K562 (cell line): Measurements from ENCODE around the gene TMED4. TPM values are rescaled to one million over a fixed set of nuclear protein-coding genes. Genes with fewer than 3 reads are reported as not detected.

ENCODE experiments used
- COPS2 ChIP-seq: fragments of 450-650 bp; conservative IDR thresholded peaks from 2 replicates; pipeline ENCODE4 v1.6.1; 2016; ENCODE audit warnings: mild to moderate bottlenecking, moderate library complexity
- CXXC5 ChIP-seq: fragments of 250-450 bp; sonication (Bioruptor Pico); IDR thresholded peaks from 2 replicates; pipeline ENCODE4 v1.8.0; 2022; ENCODE audit warnings: inconsistent platforms, mild to moderate bottlenecking, moderate library complexity
- ESRRB ChIP-seq: fragments of 250-450 bp; sonication (Bioruptor Pico); IDR thresholded peaks from 2 replicates; pipeline ENCODE4 v1.5.0; 2020; ENCODE audit warnings: mild to moderate bottlenecking, moderate library complexity, borderline replicate concordance
- HNRNPK ChIP-seq: fragments of 200-400 bp; formaldehyde crosslinking; IDR thresholded peaks from one replicate; pipeline ENCODE4 v1.6.1; 2018; ENCODE audit warnings: mild to moderate bottlenecking, low read depth, low read length; ENCODE audit not compliant: poor library complexity, severe bottlenecking
- KDM5B ChIP-seq: fragments of 200-600 bp; sonication (generic); IDR thresholded peaks from 2 replicates; pipeline ENCODE4 v1.6.1; 2012; ENCODE audit warnings: low read depth, mild to moderate bottlenecking, moderate library complexity, low read length, control low read depth, inconsistent platforms; ENCODE audit not compliant: insufficient replicate concordance
- KHSRP ChIP-seq: fragments of 450-650 bp; IDR thresholded peaks from 2 replicates; pipeline ENCODE4 v1.6.1; 2017
- KLF16 ChIP-seq: IDR thresholded peaks from 2 replicates; pipeline ENCODE4 v1.6.1; 2016; ENCODE audit warnings: antibody characterized with exemption
- MTA3 ChIP-seq: fragments of 450-650 bp; formaldehyde crosslinking; IDR thresholded peaks from 2 replicates; pipeline ENCODE4 v1.6.1; 2017; ENCODE audit warnings: mild to moderate bottlenecking, borderline replicate concordance
- NBN ChIP-seq: fragments of 450-650 bp; IDR thresholded peaks from 2 replicates; pipeline ENCODE4 v1.6.1; 2016; ENCODE audit warnings: low read depth, mild to moderate bottlenecking
- NFYB ChIP-seq: IDR thresholded peaks from 2 replicates; pipeline ENCODE4 v1.6.1; 2011; ENCODE audit warnings: mild to moderate bottlenecking, moderate library complexity; ENCODE audit not compliant: insufficient read length; ENCODE audit errors: extremely low read depth
- SMARCB1 ChIP-seq: IDR thresholded peaks from 2 replicates; pipeline ENCODE4 v1.6.1; 2011; ENCODE audit warnings: improper control_type of control experiment, low read depth; ENCODE audit not compliant: insufficient read length
- ZBTB1 ChIP-seq: sonication (generic); formaldehyde crosslinking; IDR thresholded peaks from 2 replicates; pipeline ENCODE4 v1.8.1; 2023; ENCODE audit warnings: missing genetic modification reagents, low read depth, mild to moderate bottlenecking, borderline replicate concordance
- ZBTB7A ChIP-seq: IDR thresholded peaks from 2 replicates; pipeline ENCODE4 v1.6.1; 2011; ENCODE audit warnings: low read depth, mild to moderate bottlenecking, low read length, moderate library complexity, borderline replicate concordance; ENCODE audit not compliant: control insufficient read depth
- ZNF197 ChIP-seq: fragments of 200-800 bp; sonication (Bioruptor generic); IDR thresholded peaks from 2 replicates; pipeline ENCODE4 v1.6.1; 2016; ENCODE audit warnings: low read depth, missing genetic modification characterization, missing compliant biosample characterization
- ZSCAN29 ChIP-seq: fragments of 450-650 bp; IDR thresholded peaks from 2 replicates; pipeline ENCODE4 v1.6.1; 2017
- polyA plus RNA-seq, 8 experiments: library from polyadenylated mRNA; depleted of rRNA in 4 of 8; stranded (reverse) in 5 of 8; unstranded in 3 of 8; fragments of >200 nt; fragmentation: Nextera tagmentation in 2 of 8; fragmentation: Illumina TruSeq in 1 of 8; extraction: Ambion mirVana in 2 of 8; extraction: Trizol in 1 of 8; gene quantifications; 2 replicates each; pipeline versions ENCODE4 v1.2.1 to v1.2.3, GENCODE V29; 2011 to 2014; ENCODE audit warnings: inconsistent platforms in 1 of 8, missing spikeins in 1 of 8
- total RNA-seq, 7 experiments: library from RNA; depleted of rRNA in 6 of 7; stranded (reverse); fragments of >200 nt in 6 of 7; fragmentation: Illumina TruSeq in 2 of 7; extraction: Trizol in 2 of 7; gene quantifications; 2 replicates each; pipeline versions ENCODE4 v1.2.1 to v1.2.3, GENCODE V29; 2011 to 2021; ENCODE audit warnings: low replicate concordance in 1 of 7
- TF ChIP-seq, protein P1 (sequence below): sonication (generic); formaldehyde crosslinking; IDR thresholded peaks from 2 replicates; pipeline ENCODE4 v1.8.1; 2023; ENCODE audit warnings: mild to moderate bottlenecking, missing genetic modification reagents
- TF ChIP-seq, protein P2 (sequence below): fragments of 250-450 bp; sonication (Bioruptor Pico); IDR thresholded peaks from 2 replicates; pipeline ENCODE4 v1.5.0; 2021
- TF ChIP-seq, protein P3 (sequence below): sonication (generic); formaldehyde crosslinking; IDR thresholded peaks from 2 replicates; pipeline ENCODE4 v1.8.0; 2022; ENCODE audit warnings: missing genetic modification reagents, mild to moderate bottlenecking, moderate library complexity, borderline replicate concordance
- TF ChIP-seq, protein P4 (sequence below): sonication (generic); formaldehyde crosslinking; IDR thresholded peaks from 2 replicates; pipeline ENCODE4 v1.9.0; 2022; ENCODE audit warnings: mild to moderate bottlenecking, missing genetic modification reagents
- TF ChIP-seq, protein P5 (sequence below): sonication (generic); formaldehyde crosslinking; IDR thresholded peaks from 2 replicates; pipeline ENCODE4 v1.8.0; 2022; ENCODE audit warnings: mild to moderate bottlenecking, missing genetic modification reagents, borderline replicate concordance
- TF ChIP-seq, protein P6 (sequence below): sonication (generic); formaldehyde crosslinking; IDR thresholded peaks from 2 replicates; pipeline ENCODE4 v1.8.1; 2023; ENCODE audit warnings: mild to moderate bottlenecking, missing genetic modification reagents

The TMED4 gene
- total and polyA plus RNA-seq, 9 of the 15 experiments (the other 6 are each of a cell fraction or from before 2014, with no cell fraction given), result 20.3 to 64.0 (median 42.1) TPM

DNA sequence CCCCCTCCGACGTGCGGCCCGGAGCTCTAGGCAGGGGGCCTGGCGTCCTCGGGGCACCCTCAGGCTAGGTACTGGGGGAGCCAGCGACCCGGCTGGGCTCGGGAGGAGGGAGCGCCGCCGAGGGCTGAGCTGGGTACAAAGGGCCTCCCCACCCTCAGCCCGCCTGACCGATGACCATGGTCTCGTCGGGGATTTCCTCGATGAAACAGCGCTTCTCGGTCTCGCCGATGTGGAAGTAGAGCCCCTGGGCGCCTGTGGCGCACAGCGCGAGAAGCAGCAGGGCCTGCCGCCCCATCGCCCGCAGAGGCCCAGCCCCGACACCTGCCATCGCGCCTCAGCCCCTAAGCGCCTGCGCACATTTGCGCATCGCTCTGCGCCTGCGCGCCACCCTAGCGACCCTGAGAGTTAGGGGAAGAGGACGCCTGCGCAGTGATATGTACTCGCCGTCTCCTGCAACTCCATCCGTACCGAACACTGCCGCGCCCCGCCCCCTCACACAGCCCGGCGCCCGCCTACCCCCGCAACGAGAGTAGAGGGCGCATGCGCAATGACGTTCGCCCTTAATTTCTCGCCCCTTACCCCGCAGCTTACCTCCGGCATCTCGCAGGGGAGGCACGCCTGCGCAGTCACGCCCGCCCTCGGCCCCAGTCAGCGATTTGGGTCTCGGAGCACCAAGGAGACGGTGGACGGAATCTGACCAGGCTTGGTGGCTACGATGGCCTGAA lies at the start of gene TMED4 (continued):
- TF ChIP-seq, protein P1, sequence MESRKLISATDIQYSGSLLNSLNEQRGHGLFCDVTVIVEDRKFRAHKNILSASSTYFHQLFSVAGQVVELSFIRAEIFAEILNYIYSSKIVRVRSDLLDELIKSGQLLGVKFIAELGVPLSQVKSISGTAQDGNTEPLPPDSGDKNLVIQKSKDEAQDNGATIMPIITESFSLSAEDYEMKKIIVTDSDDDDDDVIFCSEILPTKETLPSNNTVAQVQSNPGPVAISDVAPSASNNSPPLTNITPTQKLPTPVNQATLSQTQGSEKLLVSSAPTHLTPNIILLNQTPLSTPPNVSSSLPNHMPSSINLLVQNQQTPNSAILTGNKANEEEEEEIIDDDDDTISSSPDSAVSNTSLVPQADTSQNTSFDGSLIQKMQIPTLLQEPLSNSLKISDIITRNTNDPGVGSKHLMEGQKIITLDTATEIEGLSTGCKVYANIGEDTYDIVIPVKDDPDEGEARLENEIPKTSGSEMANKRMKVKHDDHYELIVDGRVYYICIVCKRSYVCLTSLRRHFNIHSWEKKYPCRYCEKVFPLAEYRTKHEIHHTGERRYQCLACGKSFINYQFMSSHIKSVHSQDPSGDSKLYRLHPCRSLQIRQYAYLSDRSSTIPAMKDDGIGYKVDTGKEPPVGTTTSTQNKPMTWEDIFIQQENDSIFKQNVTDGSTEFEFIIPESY (CRISPR knock-in tag), result no peak; the same call in 1 of the 2 replicates
- TF ChIP-seq NFYB, result no peak
- TF ChIP-seq, protein P2, sequence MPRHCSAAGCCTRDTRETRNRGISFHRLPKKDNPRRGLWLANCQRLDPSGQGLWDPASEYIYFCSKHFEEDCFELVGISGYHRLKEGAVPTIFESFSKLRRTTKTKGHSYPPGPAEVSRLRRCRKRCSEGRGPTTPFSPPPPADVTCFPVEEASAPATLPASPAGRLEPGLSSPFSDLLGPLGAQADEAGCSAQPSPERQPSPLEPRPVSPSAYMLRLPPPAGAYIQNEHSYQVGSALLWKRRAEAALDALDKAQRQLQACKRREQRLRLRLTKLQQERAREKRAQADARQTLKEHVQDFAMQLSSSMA (CRISPR knock-in tag), result no peak
- peak; percentile 83 for TF ChIP-seq KDM5B
- no peak for TF ChIP-seq ESRRB
- no peak for TF ChIP-seq ZBTB7A
- TF ChIP-seq ZNF197 (CRISPR knock-in tag), result no peak
- no peak for TF ChIP-seq SMARCB1
- no peak; the same call in 1 of the 2 replicates for TF ChIP-seq MTA3
- no peak for TF ChIP-seq KLF16
- no peak for TF ChIP-seq ZSCAN29
- TF ChIP-seq COPS2, result no peak
- no peak for TF ChIP-seq ZBTB1 (CRISPR knock-in tag)
- peak; percentile 50; the same call in 1 of the 2 replicates for TF ChIP-seq CXXC5 (CRISPR knock-in tag)
- TF ChIP-seq, protein P3, sequence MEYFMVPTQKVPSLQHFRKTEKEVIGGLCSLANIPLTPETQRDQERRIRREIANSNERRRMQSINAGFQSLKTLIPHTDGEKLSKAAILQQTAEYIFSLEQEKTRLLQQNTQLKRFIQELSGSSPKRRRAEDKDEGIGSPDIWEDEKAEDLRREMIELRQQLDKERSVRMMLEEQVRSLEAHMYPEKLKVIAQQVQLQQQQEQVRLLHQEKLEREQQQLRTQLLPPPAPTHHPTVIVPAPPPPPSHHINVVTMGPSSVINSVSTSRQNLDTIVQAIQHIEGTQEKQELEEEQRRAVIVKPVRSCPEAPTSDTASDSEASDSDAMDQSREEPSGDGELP, result peak; percentile 66; the same call in 1 of the 2 replicates
- TF ChIP-seq, protein P4, sequence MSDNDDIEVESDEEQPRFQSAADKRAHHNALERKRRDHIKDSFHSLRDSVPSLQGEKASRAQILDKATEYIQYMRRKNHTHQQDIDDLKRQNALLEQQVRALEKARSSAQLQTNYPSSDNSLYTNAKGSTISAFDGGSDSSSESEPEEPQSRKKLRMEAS, result peak; percentile 45; the same call in 1 of the 2 replicates
- TF ChIP-seq, protein P5, sequence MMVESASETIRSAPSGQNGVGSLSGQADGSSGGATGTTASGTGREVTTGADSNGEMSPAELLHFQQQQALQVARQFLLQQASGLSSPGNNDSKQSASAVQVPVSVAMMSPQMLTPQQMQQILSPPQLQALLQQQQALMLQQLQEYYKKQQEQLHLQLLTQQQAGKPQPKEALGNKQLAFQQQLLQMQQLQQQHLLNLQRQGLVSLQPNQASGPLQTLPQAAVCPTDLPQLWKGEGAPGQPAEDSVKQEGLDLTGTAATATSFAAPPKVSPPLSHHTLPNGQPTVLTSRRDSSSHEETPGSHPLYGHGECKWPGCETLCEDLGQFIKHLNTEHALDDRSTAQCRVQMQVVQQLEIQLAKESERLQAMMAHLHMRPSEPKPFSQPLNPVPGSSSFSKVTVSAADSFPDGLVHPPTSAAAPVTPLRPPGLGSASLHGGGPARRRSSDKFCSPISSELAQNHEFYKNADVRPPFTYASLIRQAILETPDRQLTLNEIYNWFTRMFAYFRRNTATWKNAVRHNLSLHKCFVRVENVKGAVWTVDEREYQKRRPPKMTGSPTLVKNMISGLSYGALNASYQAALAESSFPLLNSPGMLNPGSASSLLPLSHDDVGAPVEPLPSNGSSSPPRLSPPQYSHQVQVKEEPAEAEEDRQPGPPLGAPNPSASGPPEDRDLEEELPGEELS (CRISPR knock-in tag), result 0 out of 2 replicates have a peak, but pooled peaks have one; percentile 2
- no peak for TF ChIP-seq NBN
- TF ChIP-seq, protein P6, sequence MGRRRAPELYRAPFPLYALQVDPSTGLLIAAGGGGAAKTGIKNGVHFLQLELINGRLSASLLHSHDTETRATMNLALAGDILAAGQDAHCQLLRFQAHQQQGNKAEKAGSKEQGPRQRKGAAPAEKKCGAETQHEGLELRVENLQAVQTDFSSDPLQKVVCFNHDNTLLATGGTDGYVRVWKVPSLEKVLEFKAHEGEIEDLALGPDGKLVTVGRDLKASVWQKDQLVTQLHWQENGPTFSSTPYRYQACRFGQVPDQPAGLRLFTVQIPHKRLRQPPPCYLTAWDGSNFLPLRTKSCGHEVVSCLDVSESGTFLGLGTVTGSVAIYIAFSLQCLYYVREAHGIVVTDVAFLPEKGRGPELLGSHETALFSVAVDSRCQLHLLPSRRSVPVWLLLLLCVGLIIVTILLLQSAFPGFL, result no peak
- TF ChIP-seq KHSRP, result no peak
- TF ChIP-seq HNRNPK, result no peak
